Measurements from ENCODE around the gene KCNJ2. TPM values are rescaled to one million over a fixed set of nuclear protein-coding genes. Genes with fewer than 3 reads are reported as not detected.

Gene KCNJ2
- total RNA-seq, 1 experiment from 2014 or later = 0.70 TPM

- H3K36me3 ChIP-seq (ENCODE audit: control insufficient read depth, insufficient read depth, low read length) = no peaks in the 10 kb centered on the region
- intact Hi-C loops (cut with micrococcal nuclease; ENCODE audit: unreplicated experiment) = loop anchor here (5.0 to 10.0 kb wide), 3 partner anchors 359 to 558 kb away; no protein-coding TSS in a partner anchor
- no peaks in the 10 kb centered on the region for H3K9me3 ChIP-seq
- ChIA-PET POLR2A (no interaction called here), CTCF (no interaction called here)
- Mint-ChIP-seq H3K9me3 (ENCODE audit: unreplicated experiment) (peaks cover 12% of the 10 kb centered on the region), H3K27me3 (ENCODE audit: insufficient read depth, unreplicated experiment) (peaks cover 2% of the 10 kb centered on the region), H3K4me1 (ENCODE audit: low read depth, unreplicated experiment) (no peaks in the 10 kb centered on the region), H3K36me3 (ENCODE audit: insufficient read depth, unreplicated experiment) (no peaks in the 10 kb centered on the region), H3K4me3 (ENCODE audit: unreplicated experiment) (no peak overlapping the region), H3K27ac (ENCODE audit: unreplicated experiment) (no peak overlapping the region)
- no peak overlapping the region for H3K4me3 ChIP-seq (ENCODE audit: low read depth, low read length)
- no peak for DNase-seq
- BruUV-seq (replicated peaks) = no TSS peak
- H3K27me3 ChIP-seq (replicated peaks; ENCODE audit: control insufficient read depth, insufficient read depth, low read length) = peaks cover 3% of the 10 kb centered on the region; the same call in 1 of the 2 replicates
- peaks cover 6% of the 10 kb centered on the region for H3K4me1 ChIP-seq
- TF ChIP-seq CTCF (IDR thresholded peaks at IDR 0.05; ENCODE audit: insufficient read depth in 1 of 2, low read depth in 1 of 2, low read length in 1 of 2, severe bottlenecking in 1 of 2, unreplicated experiment in 1 of 2) = no peak
These were observed 3.9 kb upstream of the KCNJ2 start for GRCh38 chr17:70165383-70165782.

GRCh38 chr17:70166615-70167014 lies 2.7 kb upstream of the KCNJ2 start:
- no peak for DNase-seq
- Mint-ChIP-seq H3K27me3 (ENCODE audit: insufficient read depth, unreplicated experiment) (peaks cover 9% of the 10 kb centered on the region), H3K9me3 (ENCODE audit: unreplicated experiment) (peaks cover 7% of the 10 kb centered on the region), H3K4me3 (ENCODE audit: unreplicated experiment) (no peak overlapping the region), H3K27ac (ENCODE audit: unreplicated experiment) (no peak overlapping the region), H3K36me3 (ENCODE audit: insufficient read depth, unreplicated experiment) (no peaks in the 10 kb centered on the region), H3K4me1 (ENCODE audit: low read depth, unreplicated experiment) (no peaks in the 10 kb centered on the region)
- Histone ChIP-seq H3K36me3 (ENCODE audit: control insufficient read depth, insufficient read depth, low read length) (no peaks in the 10 kb centered on the region), H3K27me3 (replicated peaks; ENCODE audit: control insufficient read depth, insufficient read depth, low read length) (peaks cover 4% of the 10 kb centered on the region; the same call in 1 of the 2 replicates), H3K4me1 (peaks cover 4% of the 10 kb centered on the region), H3K4me3 (ENCODE audit: low read depth, low read length) (no peak overlapping the region), H3K9me3 (no peaks in the 10 kb centered on the region)
- ChIA-PET CTCF (no interaction called here), POLR2A (no interaction called here)
- intact Hi-C loops (cut with micrococcal nuclease; ENCODE audit: unreplicated experiment) = loop anchor here (5.0 to 10.0 kb wide), 3 partner anchors 358 to 559 kb away; no protein-coding TSS in a partner anchor
- TF ChIP-seq CTCF (IDR thresholded peaks at IDR 0.05; ENCODE audit: insufficient read depth in 1 of 2, low read depth in 1 of 2, low read length in 1 of 2, severe bottlenecking in 1 of 2, unreplicated experiment in 1 of 2) = no peak
- BruUV-seq (replicated peaks) = no TSS peak

GRCh38 chr17:70168044-70168976 lies 1.0 kb upstream of the KCNJ2 start:
- H3K36me3 Mint-ChIP-seq (ENCODE audit: insufficient read depth, unreplicated experiment) = no peaks in the 10 kb centered on the region
- BruUV-seq (replicated peaks) = no TSS peak
- TF ChIP-seq CTCF (IDR thresholded peaks at IDR 0.05; ENCODE audit: insufficient read depth in 1 of 2, low read depth in 1 of 2, low read length in 1 of 2, severe bottlenecking in 1 of 2, unreplicated experiment in 1 of 2) = peak; percentile 75 to 78
- H3K27me3 Mint-ChIP-seq (ENCODE audit: insufficient read depth, unreplicated experiment) = peaks cover 14% of the 10 kb centered on the region
- DNase-seq = peak; percentile 65 to 66
- Histone ChIP-seq H3K4me3 (ENCODE audit: low read depth, low read length) (peak overlapping the region; percentile 41), H3K36me3 (ENCODE audit: control insufficient read depth, insufficient read depth, low read length) (no peaks in the 10 kb centered on the region), H3K27me3 (replicated peaks; ENCODE audit: control insufficient read depth, insufficient read depth, low read length) (peaks cover 4% of the 10 kb centered on the region; the same call in 1 of the 2 replicates), H3K4me1 (no peaks in the 10 kb centered on the region; the same call in 1 of the 2 replicates), H3K9me3 (no peaks in the 10 kb centered on the region)
- CTCF ChIA-PET = interaction anchor here (0.6 to 0.7 kb wide), 2 partner anchors 282 to 445 kb away, joined by 3 to 5 read pairs; no protein-coding TSS in a partner anchor
- no peaks in the 10 kb centered on the region for H3K4me1 Mint-ChIP-seq (ENCODE audit: low read depth, unreplicated experiment)
- intact Hi-C loops (cut with micrococcal nuclease; ENCODE audit: unreplicated experiment) = loop anchor here (1.0 to 10.0 kb wide), 5 partner anchors 356 to 600 kb away; no protein-coding TSS in a partner anchor
- peak overlapping the region; percentile 50 for H3K27ac Mint-ChIP-seq (ENCODE audit: unreplicated experiment)
- H3K4me3 Mint-ChIP-seq (ENCODE audit: unreplicated experiment) = peak overlapping the region; percentile 95
- H3K9me3 Mint-ChIP-seq (ENCODE audit: unreplicated experiment) = no peaks in the 10 kb centered on the region
- POLR2A ChIA-PET = interaction anchor here (0.6 kb wide), 1 partner anchor 343 kb away, joined by 3 read pairs; no protein-coding TSS in a partner anchor
